ENCODE measurements around the gene IGFBP7. TPM values are rescaled to one million over a fixed set of nuclear protein-coding genes. Genes with fewer than 3 reads are reported as not detected.
A peak's percentile ranks its signal among the peaks of the same experiment; 100 is the strongest.

IGFBP7 gene
- total and polyA plus RNA-seq, 2 donors from 2014 or later: 1,703 to 2,157 TPM

DNA sequence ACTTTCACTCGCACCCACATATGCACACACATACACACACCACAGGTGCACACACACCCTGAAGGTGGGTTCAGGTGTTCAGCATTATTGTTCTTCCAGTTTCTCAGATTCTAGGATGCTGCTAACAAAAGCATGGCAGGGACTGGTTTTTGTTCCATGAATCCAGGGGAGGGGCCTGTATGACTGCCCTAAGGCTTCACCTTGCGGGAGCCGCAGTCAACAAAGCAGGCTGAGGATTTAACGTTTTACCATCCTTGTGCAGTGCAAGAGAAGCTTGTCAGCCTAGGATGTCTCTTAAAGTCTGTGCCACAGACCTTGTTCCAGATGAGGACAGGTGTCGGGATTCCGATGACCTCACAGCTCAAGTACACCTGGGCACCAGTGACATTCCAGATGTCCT lies 69.7 kb downstream of the IGFBP7 start:
- H3K27me3 ChIP-seq (ENCODE audit: control insufficient read depth, insufficient read depth, low read length): no peaks in the 10 kb centered on the region
- intact Hi-C loops (cut with DNase I): no loop called here

GRCh38 chr4:57039345-57039744 lies 70.8 kb downstream of the IGFBP7 start:
- Histone ChIP-seq H3K27ac (ENCODE audit: low read depth in 2 of 2, low read length in 2 of 2) (no peak overlapping the region), H3K36me3 (ENCODE audit: control insufficient read depth in 2 of 3, insufficient read depth in 3 of 3, low read length in 3 of 3) (peaks cover 2 to 42% (median 9%) of the 10 kb centered on the region in 3 donors), H3K4me1 (ENCODE audit: control insufficient read depth in 2 of 3, insufficient read depth in 2 of 3, low read depth in 1 of 3, low read length in 3 of 3) (peaks cover 0 to 17% (median 11%) of the 10 kb centered on the region in 3 donors), H3K9ac (ENCODE audit: low read length in 3 of 3) (no peak overlapping the region), H3K9me3 (ENCODE audit: control insufficient read depth in 2 of 3, insufficient read depth in 1 of 3, low read length in 3 of 3) (no peaks in the 10 kb centered on the region), H3K27me3 (ENCODE audit: control insufficient read depth, insufficient read depth, low read length) (no peaks in the 10 kb centered on the region), H3K4me3 (ENCODE audit: low read length in 3 of 3) (no peak overlapping the region)
- intact Hi-C loops (cut with DNase I): no loop called here
- FAIRE-seq: no peak
- TF ChIP-seq CTCF (IDR thresholded peaks at IDR 0.05; ENCODE audit: borderline replicate concordance, extremely low read depth, insufficient read depth): no peak
- no peak for DNase-seq

More for the DNA sequence above, 69.7 kb downstream of the IGFBP7 start:
- H3K4me3 ChIP-seq (ENCODE audit: low read length in 3 of 3): no peak overlapping the region
- FAIRE-seq (no peak), DNase-seq (no peak)
- TF ChIP-seq CTCF (IDR thresholded peaks at IDR 0.05; ENCODE audit: borderline replicate concordance, extremely low read depth, insufficient read depth): no peak
- peaks cover 2 to 42% (median 9%) of the 10 kb centered on the region in 3 donors for H3K36me3 ChIP-seq (ENCODE audit: control insufficient read depth in 2 of 3, insufficient read depth in 3 of 3, low read length in 3 of 3)
- H3K9ac ChIP-seq (ENCODE audit: low read length in 3 of 3): peak overlapping the region in 1 of 3 donors; percentile 14
- H3K27ac ChIP-seq (ENCODE audit: low read depth in 2 of 2, low read length in 2 of 2): peak overlapping the region; percentile 7 to 59
- H3K9me3 ChIP-seq (ENCODE audit: control insufficient read depth in 2 of 3, insufficient read depth in 1 of 3, low read length in 3 of 3): no peaks in the 10 kb centered on the region
- peaks cover 0 to 21% (median 20%) of the 10 kb centered on the region in 3 donors for H3K4me1 ChIP-seq (ENCODE audit: control insufficient read depth in 2 of 3, insufficient read depth in 2 of 3, low read depth in 1 of 3, low read length in 3 of 3)

DNA sequence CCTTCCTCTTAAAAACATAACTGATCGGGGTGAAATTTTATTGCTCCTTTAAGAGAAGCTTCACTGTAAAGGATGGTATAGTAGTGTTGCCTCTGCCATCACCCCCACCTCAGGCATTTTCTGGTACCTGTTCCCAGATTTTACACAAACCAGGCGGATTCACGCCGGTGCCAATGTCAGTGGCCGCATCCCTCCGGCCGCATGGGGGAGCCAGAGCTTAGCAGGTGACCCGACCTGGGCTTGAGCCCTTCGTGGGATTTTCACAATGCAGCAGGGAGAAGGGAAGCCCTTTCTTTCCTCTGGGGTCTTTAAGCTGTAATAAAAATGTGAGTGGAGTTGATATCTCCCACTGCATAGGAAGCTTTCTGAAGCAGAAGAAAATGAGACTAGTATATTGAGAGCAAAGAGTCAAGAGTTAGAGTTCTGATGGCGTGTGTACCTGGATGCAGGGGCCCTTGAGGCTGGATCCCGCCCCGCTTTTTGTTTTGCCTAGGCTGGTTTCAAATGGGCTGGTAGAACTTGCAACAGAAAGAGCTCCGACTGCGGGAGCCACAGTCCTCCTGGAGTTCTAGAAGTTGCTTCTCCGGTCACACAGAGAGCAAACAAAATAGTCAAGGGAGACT lies 72.1 kb downstream of the IGFBP7 start:
- intact Hi-C loops (cut with DNase I): no loop called here
- H3K27me3 ChIP-seq (ENCODE audit: control insufficient read depth, insufficient read depth, low read length): no peaks in the 10 kb centered on the region
- peak overlapping the region in 1 of 2 donors; percentile 2 for H3K27ac ChIP-seq (ENCODE audit: low read depth in 2 of 2, low read length in 2 of 2)
- H3K36me3 ChIP-seq (ENCODE audit: control insufficient read depth in 2 of 3, insufficient read depth in 3 of 3, low read length in 3 of 3): peaks cover 2 to 46% (median 9%) of the 10 kb centered on the region in 3 donors
- no peaks in the 10 kb centered on the region for H3K9me3 ChIP-seq (ENCODE audit: control insufficient read depth in 2 of 3, insufficient read depth in 1 of 3, low read length in 3 of 3)
- peak; percentile 73 for TF ChIP-seq CTCF (IDR thresholded peaks at IDR 0.05; ENCODE audit: borderline replicate concordance, extremely low read depth, insufficient read depth)
- FAIRE-seq: no peak
- peaks cover 0 to 10% (median 0%) of the 10 kb centered on the region in 3 donors for H3K4me1 ChIP-seq (ENCODE audit: control insufficient read depth in 2 of 3, insufficient read depth in 2 of 3, low read depth in 1 of 3, low read length in 3 of 3)
- H3K4me3 ChIP-seq (ENCODE audit: low read length in 3 of 3): no peak overlapping the region
- peak in 4 of 5 donors; percentile 76 to 84 (median 78) for DNase-seq
- no peak overlapping the region for H3K9ac ChIP-seq (ENCODE audit: low read length in 3 of 3)

All from kidney (tissue), 14 donors.